Activated CD4-positive, alpha-beta T cell treated with anti-CD3 and anti-CD28 coated beads, Interleukin-2, Interleukin-4, amounts not matched to agents 100 ng/mL and 50 ng/mL, durations not matched to agents 16 hours and 8 hours (primary cell): ENCODE data around the gene CHRNA5.
A peak's percentile ranks its signal among the peaks of the same experiment; 100 is the strongest.
"Not testable (repeated sequence)": the region's sequence is repeated elsewhere in the genome, so short reads cannot be mapped to it uniquely, and the experiment has no call there.

Experiments
- DNase-seq: peaks from one replicate; pipeline ENCODE4 v3.0.0-alpha.2; 2020; ENCODE audit warnings: low spot score

Gene CHRNA5

DNA sequence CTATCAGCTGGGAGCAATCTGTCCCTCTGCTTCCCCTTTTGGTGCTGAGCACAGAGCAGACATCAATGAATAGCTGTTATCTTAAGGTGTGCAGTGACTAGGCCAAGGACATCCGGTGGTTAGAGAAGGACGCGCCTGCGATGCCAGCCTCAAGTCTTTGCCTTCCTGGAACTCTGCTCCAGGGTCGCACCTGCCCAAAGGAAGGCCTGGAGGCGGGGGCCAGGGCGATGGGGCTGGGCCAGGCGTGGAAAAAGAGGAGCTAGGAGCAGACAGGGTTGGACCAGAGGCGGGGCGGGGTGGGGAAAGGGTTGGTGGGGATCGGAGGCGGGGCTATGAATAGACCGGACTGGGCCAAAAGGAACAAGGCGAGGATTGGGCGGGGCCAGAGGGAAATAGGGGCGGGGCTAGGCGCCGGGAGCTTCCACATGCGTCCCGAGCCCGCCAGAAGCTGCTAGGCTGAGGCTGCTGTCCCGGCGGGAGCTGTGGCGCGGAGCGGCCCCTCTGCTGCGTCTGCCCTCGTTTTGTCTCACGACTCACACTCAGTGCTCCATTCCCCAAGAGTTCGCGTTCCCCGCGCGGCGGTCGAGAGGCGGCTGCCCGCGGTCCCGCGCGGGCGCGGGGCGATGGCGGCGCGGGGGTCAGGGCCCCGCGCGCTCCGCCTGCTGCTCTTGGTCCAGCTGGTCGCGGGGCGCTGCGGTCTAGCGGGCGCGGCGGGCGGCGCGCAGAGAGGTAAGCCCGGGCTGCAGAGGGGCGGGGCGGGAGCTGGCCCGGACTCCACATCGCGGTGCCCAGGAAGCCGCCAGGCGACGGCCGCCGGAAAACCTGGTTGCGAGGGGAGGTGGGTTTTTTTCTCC, at the start of gene CHRNA5:
Gene CHRNA5 (plus strand): TSS at position 424 of the 854 bp plus-strand sequence. CDS start 200 bp downstream, at position 624.
- peak; percentile 82 for DNase-seq

DNA sequence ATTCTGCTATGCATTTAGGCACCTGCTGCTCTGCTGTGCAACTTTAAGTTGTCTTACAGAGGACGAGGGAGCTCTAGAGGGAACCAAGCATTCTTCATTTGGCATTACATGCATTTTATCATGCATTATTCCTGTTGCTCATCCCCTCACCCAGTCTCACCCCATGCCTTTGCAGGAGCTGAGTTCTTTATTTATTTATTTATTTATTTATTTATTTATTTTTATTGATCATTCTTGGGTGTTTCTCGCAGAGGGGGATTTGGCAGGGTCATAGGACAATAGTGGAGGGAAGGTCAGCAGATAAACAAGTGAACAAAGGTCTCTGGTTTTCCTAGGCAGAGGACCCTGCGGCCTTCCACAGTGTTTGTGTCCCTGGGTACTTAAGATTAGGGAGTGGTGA, 45.3 kb upstream of the CHRNA5 start:
- not testable (repeated sequence) for DNase-seq

DNA sequence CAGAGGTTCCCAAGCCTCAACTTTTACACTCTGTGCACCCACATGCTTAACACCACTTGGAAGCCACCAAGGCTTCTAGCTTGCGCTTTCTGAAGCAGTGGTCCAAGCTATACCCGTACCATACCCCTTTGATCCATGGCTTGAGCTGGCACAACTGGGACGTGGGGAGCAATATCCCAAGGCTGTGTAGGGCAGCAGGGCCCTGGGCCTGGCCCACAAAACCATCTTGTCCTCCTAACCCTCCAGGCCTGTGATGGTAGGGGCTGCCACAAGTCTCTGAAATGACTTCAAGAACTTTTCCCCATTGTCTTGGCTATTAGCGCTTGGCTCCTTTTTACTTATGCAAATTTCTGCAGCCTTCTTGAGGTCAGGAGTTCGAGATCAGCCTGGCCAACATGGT, 41.1 kb upstream of the CHRNA5 start:
- no peak for DNase-seq

DNA sequence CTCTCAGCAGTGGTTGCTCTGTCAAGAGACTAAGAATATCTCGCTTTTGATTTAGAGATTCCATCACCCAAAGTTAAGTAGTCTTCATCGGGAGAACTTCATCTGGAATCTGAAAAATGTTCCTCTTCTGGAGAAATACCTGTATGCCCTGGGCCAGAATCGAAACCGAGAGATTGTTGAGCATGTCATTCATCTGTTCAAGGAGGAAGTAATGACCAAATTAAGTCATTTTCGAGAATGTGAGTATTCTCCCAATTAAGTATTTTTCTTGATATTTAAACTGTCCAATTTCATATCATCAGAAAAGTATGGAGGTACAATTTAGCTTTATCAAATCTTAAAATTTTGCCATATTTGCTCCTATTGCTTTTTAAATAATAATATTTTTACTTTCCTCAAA, 38.0 kb upstream of the CHRNA5 start:
- DNase-seq = no peak

GRCh38 chr15:78533331-78533730, 32.0 kb upstream of the CHRNA5 start:
- no peak for DNase-seq

- no peak for DNase-seq
Observed at GRCh38 chr15:78536134-78536533, 29.2 kb upstream of the CHRNA5 start.

GRCh38 chr15:78537266-78537905, 27.9 kb upstream of the CHRNA5 start:
- DNase-seq = no peak

GRCh38 chr15:78538358-78538757, 27.0 kb upstream of the CHRNA5 start:
- no peak for DNase-seq

DNA sequence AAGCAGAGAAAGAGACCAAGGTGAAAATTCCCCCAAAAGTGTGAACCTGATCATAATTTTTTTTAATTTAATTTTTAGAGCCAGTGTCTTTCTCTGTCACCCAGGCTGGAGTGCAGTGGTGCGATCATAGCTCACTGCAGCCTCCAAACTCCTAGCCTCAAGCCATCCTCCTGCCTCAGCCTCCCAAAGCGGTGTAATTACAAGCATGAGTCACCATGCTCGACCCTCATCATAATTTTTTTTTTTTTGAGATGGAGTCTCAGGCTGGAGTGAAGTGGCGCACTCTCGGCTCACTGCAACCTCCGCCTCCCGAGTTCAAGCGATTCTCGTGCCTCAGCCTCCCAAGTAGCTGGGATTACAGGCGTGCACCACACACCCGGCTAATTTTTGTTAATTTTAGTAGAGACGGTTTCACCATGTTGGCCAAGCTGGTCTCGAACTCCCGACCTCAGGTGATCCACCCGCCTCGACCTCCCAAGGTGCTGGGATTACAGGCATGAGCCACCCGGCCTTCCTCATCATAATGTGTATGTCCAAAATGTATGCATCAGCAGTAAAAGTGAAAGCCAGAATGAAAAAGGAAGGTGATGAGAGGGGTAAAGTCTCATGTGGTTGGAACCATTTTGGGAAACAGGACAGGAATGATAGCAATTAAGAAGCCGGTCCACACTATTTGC, 25.7 kb upstream of the CHRNA5 start:
- not testable (repeated sequence) for DNase-seq

- peak; percentile 93 for DNase-seq
Observed at GRCh38 chr15:78540141-78540870, 25.0 kb upstream of the CHRNA5 start, which contains the start of gene PSMA4. Gene PSMA4 (plus strand): TSS chr15:78540444. CDS start chr15:78541928, 1,484 bp downstream.

DNA sequence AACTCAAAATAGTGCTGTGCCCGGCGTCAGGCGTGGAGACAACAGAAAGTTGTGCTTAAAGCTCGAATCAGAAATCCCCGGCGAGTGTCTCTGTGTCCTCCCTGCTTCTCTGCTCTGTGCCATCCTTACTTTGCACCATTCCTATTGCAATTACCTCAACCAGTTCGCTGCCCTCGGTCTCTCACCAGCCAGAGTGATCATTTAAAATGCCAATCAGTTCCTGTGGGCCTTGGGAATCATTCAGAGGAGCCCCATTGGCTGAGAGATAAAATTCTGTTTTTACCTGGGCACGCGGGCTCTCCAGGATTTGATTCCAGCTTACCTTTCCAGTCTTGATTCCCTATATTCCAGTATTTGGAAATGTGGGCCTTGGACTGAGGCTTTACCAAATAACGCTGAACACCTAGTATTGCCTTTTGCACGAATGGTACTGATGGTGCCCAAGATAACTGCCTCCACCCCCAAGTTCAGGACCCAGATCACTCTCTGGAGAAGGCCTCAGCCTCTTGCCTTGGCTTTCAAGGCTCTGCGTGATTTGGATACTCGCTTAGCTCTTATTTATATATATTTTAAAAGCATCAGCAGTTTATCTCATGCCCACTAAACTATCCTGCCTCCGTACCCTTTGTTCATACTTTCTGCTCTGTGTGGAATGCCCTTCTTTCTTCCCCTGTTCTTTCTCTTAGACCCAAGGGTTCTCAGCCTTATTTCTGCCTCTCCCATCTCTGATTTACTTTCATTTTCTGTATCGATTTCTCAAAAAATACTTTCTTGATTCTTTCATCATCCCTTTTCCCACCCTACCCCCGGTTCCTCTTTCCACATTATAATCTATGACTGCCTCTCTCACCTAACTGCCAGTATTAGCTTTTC, 24.2 kb upstream of the CHRNA5 start:
- peak; percentile 22 for DNase-seq

DNA sequence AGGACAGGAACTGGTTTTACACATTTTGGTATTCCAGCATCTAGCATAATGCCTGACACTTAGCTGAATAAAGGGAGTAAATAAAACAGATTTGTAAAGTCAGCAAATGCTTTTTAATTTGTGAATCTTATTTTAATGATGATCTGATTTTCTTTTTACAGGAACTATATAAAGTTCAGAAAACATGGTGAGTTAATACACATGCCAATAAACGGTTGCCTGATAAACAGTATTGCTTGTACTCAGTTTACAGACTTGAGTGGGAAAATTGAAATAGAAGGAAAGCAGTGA, 23.6 kb upstream of the CHRNA5 start:
- no peak for DNase-seq

DNA sequence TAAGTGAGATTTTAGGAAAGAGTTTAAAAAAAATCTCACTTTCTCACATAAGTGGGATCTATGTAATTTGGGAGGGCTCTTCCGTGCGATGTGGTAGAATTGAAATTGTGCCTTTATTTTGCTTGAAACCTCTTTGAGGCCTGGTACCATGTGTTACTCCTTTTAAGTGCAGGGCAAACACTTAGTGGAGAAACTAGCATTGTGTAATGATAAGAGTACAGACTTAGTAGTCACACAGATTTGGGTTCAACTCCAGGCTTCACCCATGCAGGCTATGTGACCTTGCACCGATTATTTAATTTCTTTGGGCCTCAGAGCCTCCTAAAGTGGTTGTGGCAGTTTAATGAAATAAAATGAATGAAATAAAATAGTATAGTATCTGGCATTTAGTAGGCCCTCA, 22.7 kb upstream of the CHRNA5 start:
- DNase-seq = no peak

- no peak for DNase-seq
Observed at GRCh38 chr15:78550194-78550593, 15.1 kb upstream of the CHRNA5 start.

- no peak for DNase-seq
Observed at GRCh38 chr15:78550815-78551214, 14.5 kb upstream of the CHRNA5 start.

DNA sequence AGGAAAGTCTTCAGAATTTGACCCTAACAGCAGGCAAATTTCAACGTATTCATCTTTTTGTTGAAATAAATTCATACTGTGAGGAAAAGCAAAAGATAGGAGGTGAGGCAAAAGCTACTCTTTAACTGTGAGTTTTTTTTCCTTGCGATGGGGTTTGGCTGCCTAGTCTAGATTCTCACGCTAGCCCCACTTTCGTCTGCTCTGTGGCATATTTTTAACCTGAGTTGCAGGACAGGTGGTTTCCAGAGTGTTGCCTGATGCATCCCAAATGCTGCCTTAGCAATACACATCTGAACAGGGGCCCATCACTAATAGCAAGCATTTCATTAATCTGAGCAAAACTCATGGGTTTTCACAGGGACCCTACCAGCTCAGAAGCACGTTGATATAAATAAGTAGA, 13.4 kb upstream of the CHRNA5 start:
- no peak for DNase-seq

- DNase-seq = no peak
Observed at GRCh38 chr15:78552597-78552996, 12.7 kb upstream of the CHRNA5 start.

DNA sequence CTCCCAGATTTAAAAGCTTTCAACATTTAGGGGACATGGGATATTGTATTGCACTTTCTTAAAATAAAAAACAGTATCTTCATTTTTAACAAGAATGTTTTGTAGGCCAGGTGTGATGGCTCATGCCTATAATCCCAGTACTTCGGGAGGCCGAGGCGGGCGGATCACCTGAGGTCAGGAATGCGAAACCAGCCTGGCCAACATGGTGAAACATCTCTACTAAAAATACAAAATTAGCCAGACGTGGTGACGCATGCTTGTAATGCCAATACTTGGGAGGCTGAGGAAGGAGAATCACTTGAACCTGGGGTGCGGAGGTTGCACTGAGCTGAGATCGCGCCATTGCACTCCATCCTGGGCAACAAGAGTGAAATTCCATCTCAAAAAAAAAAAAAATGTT, 5.1 kb upstream of the CHRNA5 start:
- DNase-seq = not testable (repeated sequence)

- no peak for DNase-seq
Observed at GRCh38 chr15:78561490-78561889, 3.8 kb upstream of the CHRNA5 start.

DNA sequence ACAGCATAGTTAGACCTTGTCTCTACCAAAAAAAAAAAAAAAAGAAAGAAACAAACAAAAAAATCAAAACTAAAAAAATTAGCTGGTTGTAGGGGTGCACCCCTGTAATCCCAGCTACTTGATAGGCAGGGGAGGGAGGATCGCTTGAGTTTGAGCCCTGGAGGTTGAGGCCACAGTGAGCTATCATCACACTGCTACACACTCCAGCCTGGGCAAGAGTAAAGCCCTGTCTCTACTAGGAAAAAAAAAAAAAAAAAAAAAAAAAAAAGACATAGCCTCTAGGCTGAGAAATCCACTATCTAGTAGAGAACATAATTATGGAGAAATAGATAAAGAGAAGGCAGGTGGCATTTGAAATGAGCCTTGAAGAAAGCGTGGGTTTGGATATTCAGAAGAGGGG, 2.2 kb upstream of the CHRNA5 start:
- no peak for DNase-seq

- DNase-seq = no peak
Observed at GRCh38 chr15:78564743-78565096, 600 bp upstream of the CHRNA5 start.
